AG09319 (cell line): ENCODE data around the gene EIF1AD.

Source experiments
- DNase-seq: peaks from one replicate; pipeline ENCODE4 v3.0.0-alpha.2; 2010; ENCODE audit warnings: low read depth; ENCODE audit errors: extremely low read depth
- CTCF ChIP-seq: IDR thresholded peaks from 2 replicates; pipeline ENCODE4 v1.5.1; 2011; ENCODE audit warnings: low read depth, mild to moderate bottlenecking, inconsistent platforms, low read length, moderate library complexity

EIF1AD gene

GRCh38 chr11:66017321-66017720 is 15.4 kb upstream of the EIF1AD start:
- no peak for TF ChIP-seq CTCF
- DNase-seq, result no peak

GRCh38 chr11:66016793-66017177 is 14.8 kb upstream of the EIF1AD start:
- no peak for DNase-seq
- TF ChIP-seq CTCF, result no peak

- DNase-seq, result no peak
Observed at GRCh38 chr11:66015936-66016792, 14.2 kb upstream of the EIF1AD start.

GRCh38 chr11:66015454-66015881 is 13.5 kb upstream of the EIF1AD start:
- DNase-seq, result no peak
- no peak for TF ChIP-seq CTCF

More at GRCh38 chr11:66015936-66016792, 14.2 kb upstream of the EIF1AD start:
- no peak for TF ChIP-seq CTCF

- no peak for DNase-seq
- no peak for TF ChIP-seq CTCF
Observed at GRCh38 chr11:66014804-66015453, 13.0 kb upstream of the EIF1AD start.

- no peak for DNase-seq
- TF ChIP-seq CTCF, result no peak
Observed at GRCh38 chr11:66013762-66014100, 11.8 kb upstream of the EIF1AD start.
